ENCODE measurements around the gene FLT4.
A peak's percentile ranks its signal among the peaks of the same experiment; 100 is the strongest.

FLT4 gene

DNA sequence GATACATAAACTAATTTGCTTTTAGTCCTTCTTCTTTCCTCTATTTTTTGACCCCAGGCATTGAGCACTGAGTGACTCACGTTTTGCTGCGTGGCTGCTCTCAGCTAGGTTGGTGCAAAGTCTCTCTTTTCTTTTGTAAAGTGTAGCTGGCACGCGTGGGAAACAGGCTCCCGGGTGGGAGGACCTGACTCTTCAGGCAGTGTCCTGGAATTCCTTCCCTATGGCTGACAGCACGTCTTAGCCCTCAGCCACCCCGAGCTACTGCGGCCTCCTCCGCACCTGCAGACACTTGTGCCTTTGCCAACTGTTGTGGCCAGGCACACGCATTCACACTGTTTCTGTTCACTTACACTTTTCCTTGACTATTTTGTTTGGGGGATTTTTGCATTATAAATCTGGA is 57.2 kb downstream of the FLT4 start:
- DNase-seq (ENCODE audit: low spot score): no peak

DNA sequence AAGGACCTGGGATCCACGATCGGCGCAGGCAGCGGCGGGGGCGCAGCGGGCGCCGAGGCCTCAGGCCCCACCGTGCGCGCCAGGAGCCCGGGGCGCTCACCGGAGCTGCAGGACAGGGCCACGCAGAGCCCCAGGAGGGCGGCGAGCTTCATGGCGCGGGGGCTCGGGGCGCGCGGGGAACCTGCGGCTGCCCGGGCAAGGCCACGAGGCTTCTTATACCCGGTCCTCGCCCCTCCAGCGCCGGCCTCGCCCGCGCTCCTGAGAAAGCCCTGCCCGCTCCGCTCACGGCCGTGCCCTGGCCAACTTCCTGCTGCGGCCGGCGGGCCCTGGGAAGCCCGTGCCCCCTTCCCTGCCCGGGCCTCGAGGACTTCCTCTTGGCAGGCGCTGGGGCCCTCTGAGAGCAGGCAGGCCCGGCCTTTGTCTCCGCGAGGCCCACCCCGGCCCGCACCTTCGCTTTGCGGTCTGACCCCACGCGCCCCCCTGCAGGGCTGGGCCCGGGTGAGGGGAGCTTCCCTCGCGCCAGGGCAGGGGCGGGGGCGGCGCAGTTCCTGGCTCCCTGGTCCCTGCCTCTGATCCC is 58.0 kb downstream of the FLT4 start, which contains the start of gene SCGB3A1:
TSS of gene SCGB3A1 (minus strand) at position 189 of the 577 bp plus-strand sequence. CDS start at position 152, 37 bp downstream.
- DNase-seq (ENCODE audit: low spot score): peak; percentile 64

DNA sequence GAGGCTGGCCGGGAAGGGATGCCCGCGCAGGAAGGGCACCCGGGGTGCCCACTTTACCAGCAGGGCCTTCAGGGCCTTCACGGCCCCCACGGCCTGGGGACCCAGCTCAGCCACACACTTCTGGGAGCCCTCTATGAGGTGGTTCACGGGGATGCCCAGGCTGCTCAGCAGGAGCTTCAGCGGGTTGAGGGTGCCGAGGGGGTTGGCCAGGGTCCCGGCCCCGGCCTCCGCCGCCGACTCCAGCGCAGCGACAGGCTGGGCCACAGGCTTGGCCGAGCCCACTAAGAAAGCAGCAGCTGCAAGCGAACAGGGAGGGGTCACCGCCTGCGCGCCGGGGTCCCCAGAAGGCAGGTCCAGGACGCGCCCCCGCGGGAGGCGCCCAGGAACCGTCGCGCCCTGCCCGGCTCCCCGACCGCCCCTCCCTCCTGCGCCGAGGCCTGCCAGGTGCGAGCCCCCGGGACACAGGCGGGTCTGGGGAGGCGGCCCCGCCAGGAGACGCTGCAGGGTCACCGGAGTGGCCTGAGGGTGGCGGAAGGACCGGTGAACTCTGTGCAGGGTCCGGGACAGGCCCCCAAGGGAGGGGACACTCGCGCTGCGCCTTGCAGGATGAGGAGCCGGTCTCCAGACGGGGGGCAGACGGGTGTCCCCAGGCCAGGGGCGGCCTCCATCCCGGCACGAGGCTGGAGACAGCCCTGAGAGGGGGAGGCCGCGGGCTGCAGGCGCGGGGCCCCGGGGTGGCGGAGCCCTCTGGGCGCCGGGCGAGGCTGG is 58.7 kb downstream of the FLT4 start:
- DNase-seq (ENCODE audit: low spot score): peak; percentile 67

DNA sequence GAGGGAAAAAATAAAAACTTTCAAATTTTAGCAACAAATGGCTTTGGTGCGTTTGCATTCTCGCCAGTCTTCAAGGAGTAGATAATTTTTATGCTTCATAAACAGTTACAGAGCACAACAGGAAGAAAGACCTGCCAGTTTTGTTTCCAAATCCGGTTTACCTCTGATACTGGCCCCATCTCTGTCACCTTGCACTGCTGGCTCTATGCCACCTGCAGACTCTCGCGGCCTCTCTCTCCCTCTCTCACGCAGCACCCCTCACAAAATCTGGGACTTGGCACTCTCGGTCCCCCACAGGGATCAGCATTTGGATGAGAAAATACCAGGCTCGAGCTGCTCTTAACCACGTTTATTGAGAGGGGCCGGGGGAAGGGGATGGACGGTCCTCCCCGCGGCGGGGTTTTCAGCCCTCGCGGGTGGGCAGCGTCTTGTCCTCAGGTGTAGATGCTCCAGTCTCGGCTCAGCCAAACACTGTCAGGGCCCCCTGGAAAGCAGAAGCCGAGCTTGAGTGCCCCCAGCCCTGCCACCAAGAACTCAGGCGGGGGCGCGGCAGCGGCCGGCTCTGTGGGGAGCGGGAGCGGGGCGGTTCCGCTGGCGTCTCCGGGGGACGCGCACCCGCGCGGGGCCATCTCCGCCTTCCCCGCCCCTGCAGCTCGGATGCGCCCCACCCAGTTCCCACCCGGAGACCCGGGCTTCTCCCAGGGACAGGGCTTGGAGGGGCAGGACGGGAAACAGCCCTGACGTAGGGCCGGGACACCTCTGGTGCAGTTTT is 59.4 kb downstream of the FLT4 start:
- DNase-seq (ENCODE audit: low spot score): no peak

DNA sequence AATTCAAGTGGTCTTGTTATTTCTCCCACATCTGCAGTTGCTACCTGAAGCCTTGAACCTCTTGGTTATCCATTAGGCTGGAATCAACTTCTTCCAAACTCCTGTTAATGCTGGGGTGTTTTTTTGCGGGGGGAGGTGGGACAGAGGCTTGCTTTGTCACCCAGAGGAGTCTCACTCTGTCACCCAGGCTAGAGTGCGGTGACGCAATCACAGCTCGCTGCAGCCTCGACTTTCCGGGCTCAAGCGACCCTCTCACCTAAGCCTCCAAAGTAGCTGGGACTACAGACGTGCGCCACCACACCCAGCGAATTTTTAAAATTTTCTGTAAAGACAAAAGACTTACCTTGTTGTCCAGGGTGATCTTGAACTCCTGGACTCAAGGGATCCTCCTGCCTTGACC is 62.5 kb downstream of the FLT4 start:
- DNase-seq (ENCODE audit: low spot score): no peak

DNA sequence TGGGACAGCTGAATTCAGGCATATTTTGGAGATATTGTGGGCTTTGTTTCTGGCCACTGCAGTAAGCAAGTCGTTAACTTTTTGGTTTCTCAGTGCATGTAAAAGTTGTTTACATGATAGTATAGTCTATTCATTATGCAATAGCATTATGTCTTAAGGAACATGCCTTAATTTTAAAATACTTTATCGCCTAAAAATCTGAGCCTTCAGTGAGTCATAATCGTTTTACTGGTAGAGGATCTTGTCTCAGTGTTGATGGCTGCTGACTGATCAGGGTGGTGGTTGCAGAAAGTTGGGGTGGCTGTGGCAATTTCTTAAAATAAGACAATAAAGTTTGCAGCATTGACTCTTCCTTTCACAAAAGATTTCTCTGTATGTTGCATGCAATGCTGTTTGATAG is 63.2 kb downstream of the FLT4 start:
- no peak for DNase-seq (ENCODE audit: low spot score)

DNA sequence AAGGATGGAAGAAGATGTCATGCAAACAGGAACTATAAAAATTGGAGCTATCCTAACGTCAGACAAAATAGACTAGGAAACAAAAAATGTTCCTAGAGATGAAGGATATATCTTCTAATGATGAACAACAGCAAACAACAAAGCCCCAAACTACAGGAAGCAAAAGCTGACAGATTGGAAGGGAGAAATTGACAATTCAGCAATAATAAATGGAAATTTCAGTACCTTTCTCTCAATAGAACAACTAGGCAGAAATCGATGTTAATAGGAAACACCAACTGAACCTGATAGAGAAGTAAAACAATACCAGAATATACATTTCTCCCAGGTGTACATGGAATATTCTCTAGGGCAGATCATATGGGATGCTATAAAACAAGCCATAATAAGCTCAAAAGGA is 65.7 kb downstream of the FLT4 start:
- no peak for DNase-seq (ENCODE audit: low spot score)

DNA sequence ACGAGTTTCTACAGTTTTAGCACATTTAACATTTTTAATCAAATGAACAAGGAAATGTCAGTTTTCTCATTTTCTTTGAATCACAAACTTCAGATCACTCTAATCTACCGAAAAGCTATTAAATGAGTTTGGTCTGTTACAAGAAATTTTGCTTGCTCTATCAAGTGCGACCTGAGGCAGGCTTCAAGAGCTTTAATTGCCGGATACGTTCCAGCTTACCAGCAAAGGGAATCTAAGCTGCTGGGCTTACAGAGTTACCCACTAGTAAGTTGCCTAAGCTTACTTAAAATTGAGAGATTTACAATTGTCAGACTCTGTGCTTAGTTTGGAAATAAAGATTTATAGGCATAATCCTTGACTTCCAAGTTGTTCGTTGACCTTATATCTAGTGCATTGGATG is 68.7 kb downstream of the FLT4 start:
- no peak for DNase-seq (ENCODE audit: low spot score)

DNA sequence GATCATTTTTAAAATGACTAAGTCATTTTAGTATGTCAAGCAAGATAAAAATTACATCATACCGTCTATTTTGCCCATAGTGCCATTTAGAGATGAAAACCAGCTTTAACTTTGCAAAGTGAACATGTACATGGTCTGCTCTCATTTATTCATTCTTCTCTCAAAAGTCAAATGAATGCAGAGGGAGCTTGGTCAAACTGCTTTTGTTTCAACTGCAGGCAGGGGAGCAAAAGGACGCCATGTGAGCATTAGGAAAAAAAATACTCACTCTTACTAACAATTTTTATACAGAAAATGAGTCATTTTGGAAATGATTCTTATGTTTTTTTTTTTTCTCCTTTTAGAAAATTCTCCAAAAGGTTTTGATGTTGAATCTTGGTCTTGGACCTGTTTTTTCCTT is 73.8 kb downstream of the FLT4 start:
- DNase-seq (ENCODE audit: low spot score): no peak

DNA sequence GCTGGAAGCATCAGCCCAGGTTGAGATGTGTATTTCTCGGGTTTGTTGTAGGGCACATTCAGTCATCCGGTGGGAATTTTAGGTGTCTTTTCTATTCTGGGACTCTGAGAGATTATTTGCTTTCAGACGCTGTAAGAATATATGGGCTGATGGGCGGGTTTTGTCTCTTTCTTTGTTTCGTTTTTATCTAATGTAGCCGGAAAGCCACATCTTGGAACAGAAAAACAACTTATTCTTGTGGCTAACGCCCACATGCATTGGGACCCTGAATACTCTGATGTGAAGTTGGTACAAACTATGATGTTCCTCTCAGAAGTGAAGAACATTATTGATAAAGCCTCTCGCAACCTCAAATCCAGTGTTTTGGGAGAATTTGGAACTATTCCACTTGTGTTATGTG is 80.5 kb downstream of the FLT4 start:
- no peak for DNase-seq (ENCODE audit: low spot score)

DNA sequence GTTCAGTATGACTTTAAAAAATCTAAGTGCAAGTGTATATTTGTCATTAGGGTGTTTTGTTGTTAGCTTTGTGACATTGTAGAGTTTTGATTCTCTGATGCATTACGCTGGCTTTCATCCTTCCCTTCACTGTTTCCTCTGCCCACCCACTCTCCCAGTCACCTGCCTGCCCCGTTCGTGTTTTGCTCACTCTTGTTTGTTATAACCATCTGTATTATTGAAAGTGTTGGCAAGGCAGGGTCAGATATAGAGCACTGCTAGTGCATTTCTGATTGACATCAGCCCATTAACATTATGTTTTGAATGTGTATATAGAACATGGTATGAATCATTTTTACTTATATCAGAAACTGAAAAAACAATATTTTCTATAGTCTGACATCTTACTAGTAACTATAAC is 85.4 kb downstream of the FLT4 start:
- DNase-seq (ENCODE audit: low spot score): no peak

DNA sequence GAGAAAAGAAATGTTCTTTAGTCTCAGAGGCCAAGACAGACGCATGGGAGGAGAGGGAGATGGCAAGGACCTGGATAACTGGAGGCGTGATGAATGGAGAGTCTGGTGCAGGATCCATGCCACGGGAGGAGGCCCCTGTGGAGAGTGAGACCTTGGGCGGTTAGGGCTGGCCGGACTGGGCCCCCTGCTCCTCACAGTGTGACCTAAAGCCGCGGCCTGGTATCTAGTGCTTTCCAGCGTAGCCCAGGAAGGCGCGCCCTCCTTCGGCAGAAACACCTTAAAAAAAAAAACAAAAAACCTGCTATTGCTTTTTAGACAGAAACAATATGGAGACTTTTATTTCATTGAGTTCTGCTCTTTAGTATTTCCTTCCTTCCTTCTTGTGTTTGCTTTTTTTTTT is 91.2 kb downstream of the FLT4 start:
- DNase-seq (ENCODE audit: low spot score): no peak

DNA sequence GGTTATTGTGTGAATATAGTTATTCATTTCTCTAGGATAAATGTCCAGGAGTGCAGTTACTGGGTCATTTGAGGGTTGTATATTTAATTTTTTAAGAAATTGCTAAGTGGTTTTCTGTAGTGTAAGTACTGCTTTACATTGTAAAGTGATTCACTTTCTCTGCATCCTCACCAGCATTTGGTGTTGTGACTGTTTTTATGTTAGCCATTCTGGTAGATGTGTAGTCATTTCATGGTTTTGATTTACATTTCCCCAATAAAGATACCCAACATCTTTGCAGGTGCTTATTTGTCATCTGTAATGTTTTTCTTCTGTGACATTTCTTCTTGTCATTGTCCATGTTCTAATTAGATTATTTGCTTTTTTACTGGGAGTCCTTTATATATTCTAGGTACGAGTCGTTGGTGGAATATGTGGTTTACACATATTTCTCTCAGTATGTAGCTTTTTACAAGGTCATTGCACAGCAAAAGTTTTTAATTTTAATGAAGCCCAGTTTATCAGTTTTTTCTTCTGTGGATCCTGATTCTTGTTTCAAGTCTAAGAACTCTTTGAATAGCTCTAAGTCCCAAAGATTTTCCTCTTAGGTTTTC is 92.1 kb downstream of the FLT4 start:
- DNase-seq (ENCODE audit: low spot score): no peak

DNA sequence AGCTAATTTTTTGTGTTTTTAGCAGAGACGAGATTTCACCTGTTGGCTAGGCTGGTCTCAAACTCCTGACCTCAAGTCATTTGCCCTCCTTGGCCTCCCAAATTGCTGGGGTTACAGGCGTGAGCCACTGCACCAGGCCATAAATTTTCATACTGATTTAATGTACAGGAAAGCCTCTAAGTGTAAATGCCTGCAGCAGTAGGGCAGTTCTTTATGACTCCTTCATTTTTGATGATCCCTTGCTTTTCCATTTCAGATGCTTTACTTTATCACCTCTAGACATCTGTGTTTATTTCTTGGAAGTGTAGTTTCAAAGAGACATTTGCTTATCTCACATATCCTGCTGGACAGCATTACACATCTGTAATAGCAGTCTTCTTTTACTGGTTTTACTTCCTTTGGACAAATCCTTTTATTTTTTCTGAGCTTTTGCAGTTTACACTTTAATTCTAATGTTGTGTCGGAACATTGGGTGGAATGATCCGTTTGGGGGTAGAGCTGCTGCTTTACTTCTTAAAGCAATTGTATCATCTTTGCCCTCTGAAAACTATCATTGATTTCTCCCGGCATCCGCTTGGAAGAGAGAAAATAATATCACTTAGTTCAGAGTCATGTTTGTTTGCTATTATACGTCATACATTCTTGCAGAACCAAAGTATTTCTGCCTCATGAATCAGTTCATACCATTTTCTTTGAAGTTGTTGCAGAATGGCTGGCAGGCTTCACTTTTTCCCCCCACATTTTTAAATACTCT is 94.1 kb downstream of the FLT4 start:
- no peak for DNase-seq (ENCODE audit: low spot score)

DNA sequence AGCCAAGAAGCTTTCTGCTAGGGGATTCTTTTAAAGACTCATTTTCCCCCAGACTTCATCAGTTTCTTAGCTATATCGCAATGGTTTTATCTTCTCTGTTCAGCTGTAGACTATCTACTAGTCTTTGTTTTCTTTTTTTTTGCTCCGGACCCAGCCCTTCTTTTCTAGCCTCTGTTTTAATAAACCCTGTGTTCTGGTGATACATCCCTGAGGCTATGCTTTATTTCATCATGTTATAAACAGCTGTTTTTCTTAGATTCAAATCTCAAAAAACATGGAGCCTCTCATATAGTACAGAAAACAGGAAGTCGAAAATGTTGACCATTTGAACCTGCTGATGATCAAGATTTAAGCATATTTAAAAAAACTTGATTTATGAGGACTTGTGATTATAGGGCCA is 95.9 kb downstream of the FLT4 start:
- DNase-seq (ENCODE audit: low spot score): no peak
